ENCODE results near the gene PRRX2. TPM values are rescaled to one million over a fixed set of nuclear protein-coding genes. Genes with fewer than 3 reads are reported as not detected.

PRRX2 gene
- total RNA-seq, 1 experiment from 2014 or later, result 10.7 TPM

- Mint-ChIP-seq H3K27me3 (ENCODE audit: low read depth) (no peaks in the 10 kb centered on the region; the same call in 1 of the 2 replicates), H3K9me3 (no peaks in the 10 kb centered on the region), H3K4me1 (peaks cover 7% of the 10 kb centered on the region), H3K36me3 (no peaks in the 10 kb centered on the region), H3K27ac (no peak overlapping the region), H3K4me3 (no peak overlapping the region)
- POLR2A ChIA-PET, result no interaction called here
- ATAC-seq, result no peak
- no peak for DNase-seq (ENCODE audit: low spot score)
- CTCF ChIA-PET, result interaction anchor here (0.6 to 5.0 kb wide), 4 partner anchors 9 to 93 kb away, joined by 3 to 99 read pairs (median 24); no protein-coding TSS in a partner anchor
- TF ChIP-seq ZNF138 (CRISPR knock-in tag; conservative IDR thresholded peaks at IDR 0.05), result no peak
- no peak for TF ChIP-seq GTF2I (CRISPR knock-in tag; conservative IDR thresholded peaks at IDR 0.05)
- no peak for TF ChIP-seq HMGA2 (CRISPR knock-in tag; IDR thresholded peaks at IDR 0.05)
- TF ChIP-seq GABPB1 (CRISPR knock-in tag; IDR thresholded peaks at IDR 0.05), result no peak
- no peak for TF ChIP-seq SOX15 (CRISPR knock-in tag; IDR thresholded peaks at IDR 0.05)
- no peak for TF ChIP-seq NFE2L1 (CRISPR knock-in tag; IDR thresholded peaks at IDR 0.05)
- TF ChIP-seq CBFB (CRISPR knock-in tag; IDR thresholded peaks at IDR 0.05; ENCODE audit: low read depth), result no peak
- TF ChIP-seq MYBL2 (CRISPR knock-in tag; IDR thresholded peaks at IDR 0.05), result no peak
- TF ChIP-seq TEAD4 (CRISPR knock-in tag; IDR thresholded peaks at IDR 0.05), result no peak
- no peak for TF ChIP-seq HMGXB4 (CRISPR knock-in tag; IDR thresholded peaks at IDR 0.05)
- no peak for TF ChIP-seq RORB (CRISPR knock-in tag; IDR thresholded peaks at IDR 0.05)
- no peak for TF ChIP-seq FOXK1 (CRISPR knock-in tag; IDR thresholded peaks at IDR 0.05)
- no peak for TF ChIP-seq NFATC4 (CRISPR knock-in tag; IDR thresholded peaks at IDR 0.05)
- no peak for TF ChIP-seq ZNF416 (CRISPR knock-in tag; IDR thresholded peaks at IDR 0.05)
- TF ChIP-seq NR2C2 (CRISPR knock-in tag; IDR thresholded peaks at IDR 0.05), result no peak
- TF ChIP-seq ETV6 (CRISPR knock-in tag; IDR thresholded peaks at IDR 0.05), result no peak
- no peak for TF ChIP-seq E2F1 (CRISPR knock-in tag; IDR thresholded peaks at IDR 0.05)
- TF ChIP-seq FOXP1 (CRISPR knock-in tag; IDR thresholded peaks at IDR 0.05; ENCODE audit: borderline replicate concordance), result no peak
- TF ChIP-seq ZBTB21 (CRISPR knock-in tag; IDR thresholded peaks at IDR 0.05; ENCODE audit: borderline replicate concordance), result no peak
Measured at GRCh38 chr9:129735546-129735945, 70.1 kb downstream of the PRRX2 start.

- no peak for DNase-seq (ENCODE audit: low spot score)
- Mint-ChIP-seq H3K27me3 (ENCODE audit: low read depth) (no peaks in the 10 kb centered on the region; the same call in 1 of the 2 replicates), H3K4me1 (peaks cover 6% of the 10 kb centered on the region), H3K36me3 (no peaks in the 10 kb centered on the region), H3K9me3 (no peaks in the 10 kb centered on the region), H3K27ac (no peak overlapping the region), H3K4me3 (no peak overlapping the region)
- no peak for ATAC-seq
- TF ChIP-seq EMX1 (CRISPR knock-in tag; IDR thresholded peaks at IDR 0.05) (no peak), ZBTB21 (CRISPR knock-in tag; IDR thresholded peaks at IDR 0.05; ENCODE audit: borderline replicate concordance) (no peak), HMGA2 (CRISPR knock-in tag; IDR thresholded peaks at IDR 0.05) (no peak), FOXK1 (CRISPR knock-in tag; IDR thresholded peaks at IDR 0.05) (no peak), JAZF1 (CRISPR knock-in tag; IDR thresholded peaks at IDR 0.05) (no peak), ZNF416 (CRISPR knock-in tag; IDR thresholded peaks at IDR 0.05) (no peak), NR3C1 (CRISPR knock-in tag; conservative IDR thresholded peaks at IDR 0.05; ENCODE audit: low read depth) (no peak), AFF4 (CRISPR knock-in tag; IDR thresholded peaks at IDR 0.05; ENCODE audit: borderline replicate concordance) (no peak), OVOL2 (CRISPR knock-in tag; IDR thresholded peaks at IDR 0.05; ENCODE audit: borderline replicate concordance) (no peak), RORB (CRISPR knock-in tag; IDR thresholded peaks at IDR 0.05) (no peak), E2F4 (CRISPR knock-in tag; IDR thresholded peaks at IDR 0.05; ENCODE audit: borderline replicate concordance, low read depth) (no peak), TP53 (CRISPR knock-in tag; IDR thresholded peaks at IDR 0.05) (no peak), NR2C2 (CRISPR knock-in tag; IDR thresholded peaks at IDR 0.05) (no peak), FOXJ3 (CRISPR knock-in tag; IDR thresholded peaks at IDR 0.05; ENCODE audit: borderline replicate concordance) (no peak)
- POLR2A ChIA-PET, result no interaction called here
- CTCF ChIA-PET, result interaction anchor here (0.6 to 5.0 kb wide), 7 partner anchors 9 to 94 kb away, joined by 3 to 99 read pairs (median 22); partner anchors contain the start of gene ASB6
Measured at GRCh38 chr9:129736334-129736733, 70.9 kb downstream of the PRRX2 start.

All from WTC11 (cell line).